Liver (tissue), 9 donors: Measurements from ENCODE around the gene TOB1. TPM values are rescaled to one million over a fixed set of nuclear protein-coding genes. Genes with fewer than 3 reads are reported as not detected.

ENCODE experiments used
- DNase-seq: peaks from one replicate; pipeline ENCODE4 v3.0.0-alpha.2; 2017; ENCODE audit warnings: low spot score
- H3K27ac ChIP-seq, 2 donors: one replicate each; pipeline ENCODE4 v1.7.0; 2013; ENCODE audit warnings: inconsistent platforms in 2 of 2, low read length in 2 of 2, control low read depth in 1 of 2, low read depth in 1 of 2, mild to moderate bottlenecking in 1 of 2
- H3K27me3 ChIP-seq, 4 donors: one replicate each; pipeline versions ENCODE4 v1.6.1 to v1.7.0; 2013; ENCODE audit warnings: low read length in 3 of 4, inconsistent platforms in 1 of 4, mild to moderate bottlenecking in 1 of 4, moderate library complexity in 1 of 4; ENCODE audit not compliant: control insufficient read depth in 4 of 4, insufficient read depth in 4 of 4
- H3K36me3 ChIP-seq, 4 donors: one replicate each; pipeline versions ENCODE4 v1.6.1 to v1.7.0; 2013; ENCODE audit warnings: low read length in 3 of 4, mild to moderate bottlenecking in 3 of 4, low read depth in 1 of 4, moderate library complexity in 1 of 4; ENCODE audit not compliant: control insufficient read depth in 4 of 4, insufficient read depth in 3 of 4
- H3K4me1 ChIP-seq, 4 donors: one replicate each; pipeline versions ENCODE4 v1.6.1 to v1.7.0; 2013; ENCODE audit warnings: low read length in 3 of 4, mild to moderate bottlenecking in 3 of 4, moderate library complexity in 1 of 4; ENCODE audit not compliant: control insufficient read depth in 4 of 4, insufficient read depth in 4 of 4
- H3K4me3 ChIP-seq, 3 donors: one replicate each; pipeline versions ENCODE4 v1.6.1 to v1.7.0; 2013; ENCODE audit warnings: low read length in 3 of 3, control low read depth in 1 of 3, low read depth in 1 of 3, mild to moderate bottlenecking in 1 of 3
- H3K9ac ChIP-seq, 2 donors: one replicate each; pipeline ENCODE4 v1.7.0; 2013; ENCODE audit warnings: low read length in 2 of 2, mild to moderate bottlenecking in 2 of 2, moderate library complexity in 2 of 2, control low read depth in 1 of 2, low read depth in 1 of 2
- H3K9me3 ChIP-seq, 4 donors: one replicate each; pipeline versions ENCODE4 v1.6.1 to v1.7.0; 2013; ENCODE audit warnings: low read length in 3 of 4; ENCODE audit not compliant: control insufficient read depth in 4 of 4
- ATF3 ChIP-seq: IDR thresholded peaks from 2 replicates; pipeline ENCODE4 v1.6.1; 2016; ENCODE audit warnings: antibody characterized with exemption
- FOXA1 ChIP-seq: IDR thresholded peaks from 2 replicates; pipeline ENCODE4 v1.6.1; 2016; ENCODE audit warnings: antibody characterized with exemption
- GABPA ChIP-seq, 2 donors: IDR thresholded peaks in 1 of 2; conservative IDR thresholded peaks in 1 of 2; 2 replicates each; pipeline ENCODE4 v1.6.1; 2016; ENCODE audit warnings: antibody characterized with exemption in 2 of 2, mild to moderate bottlenecking in 1 of 2, moderate library complexity in 1 of 2
- HNF4A ChIP-seq, 2 donors: conservative IDR thresholded peaks; 2 replicates each; pipeline ENCODE4 v1.6.1; 2016; ENCODE audit warnings: antibody characterized with exemption in 2 of 2, mild to moderate bottlenecking in 2 of 2
- MAX ChIP-seq: IDR thresholded peaks from 2 replicates; pipeline ENCODE4 v1.6.1; 2016; ENCODE audit warnings: antibody characterized with exemption
- NR2F2 ChIP-seq: IDR thresholded peaks from 2 replicates; pipeline ENCODE4 v1.6.1; 2016; ENCODE audit warnings: antibody characterized with exemption
- RAD21 ChIP-seq, 2 donors: IDR thresholded peaks; 2 replicates each; pipeline ENCODE4 v1.6.1; 2016; ENCODE audit warnings: antibody characterized with exemption in 2 of 2, mild to moderate bottlenecking in 2 of 2
- REST ChIP-seq: IDR thresholded peaks from 2 replicates; pipeline ENCODE4 v1.6.1; 2016; ENCODE audit warnings: antibody characterized with exemption, mild to moderate bottlenecking
- RXRA ChIP-seq, 2 donors: IDR thresholded peaks; 2 replicates each; pipeline ENCODE4 v1.6.1; 2017 to 2018; ENCODE audit warnings: antibody characterized with exemption in 2 of 2, mild to moderate bottlenecking in 1 of 2
- SP1 ChIP-seq: IDR thresholded peaks from 2 replicates; pipeline ENCODE4 v1.6.1; 2018; ENCODE audit warnings: antibody characterized with exemption, mild to moderate bottlenecking
- YY1 ChIP-seq: IDR thresholded peaks from 2 replicates; pipeline ENCODE4 v1.6.1; 2016; ENCODE audit warnings: antibody characterized with exemption, mild to moderate bottlenecking
- WGBS: extraction: QIAGEN DNeasy Blood & Tissue Kit; methylation state at CpG from one replicate; pipeline ENCODE4 v1.1.7; 2013; 5-methylcytosine and 5-hydroxymethylcytosine counted together
- polyA plus RNA-seq, 2 donors: library from polyadenylated mRNA; stranded (reverse) in 1 of 2; unstranded in 1 of 2; fragments of 200-250 nt in 1 of 2; fragments of >200 nt in 1 of 2; fragmentation: Nextera tagmentation in 1 of 2; extraction: Ambion mirVana in 1 of 2; gene quantifications; one replicate each; pipeline versions ENCODE4 v1.2.1 to v1.2.3, GENCODE V29; 2013 to 2015
- total RNA-seq, 2 donors: library from RNA; depleted of rRNA; stranded (reverse); fragments of >200 nt; gene quantifications; one replicate each; pipeline ENCODE4 v1.2.3, GENCODE V29; 2014
- TF ChIP-seq, protein P1 (sequence below): IDR thresholded peaks from 2 replicates; pipeline ENCODE4 v1.6.1; 2016; ENCODE audit warnings: antibody characterized with exemption
- donor health status: healthy.
- donor health status: healthy.
- donor health status: healthy.
- donor health status: healthy.
- donor health status: healthy.

The TOB1 gene
- total and polyA plus RNA-seq, 4 donors, result 10.2 to 132 (median 37.8) TPM

DNA sequence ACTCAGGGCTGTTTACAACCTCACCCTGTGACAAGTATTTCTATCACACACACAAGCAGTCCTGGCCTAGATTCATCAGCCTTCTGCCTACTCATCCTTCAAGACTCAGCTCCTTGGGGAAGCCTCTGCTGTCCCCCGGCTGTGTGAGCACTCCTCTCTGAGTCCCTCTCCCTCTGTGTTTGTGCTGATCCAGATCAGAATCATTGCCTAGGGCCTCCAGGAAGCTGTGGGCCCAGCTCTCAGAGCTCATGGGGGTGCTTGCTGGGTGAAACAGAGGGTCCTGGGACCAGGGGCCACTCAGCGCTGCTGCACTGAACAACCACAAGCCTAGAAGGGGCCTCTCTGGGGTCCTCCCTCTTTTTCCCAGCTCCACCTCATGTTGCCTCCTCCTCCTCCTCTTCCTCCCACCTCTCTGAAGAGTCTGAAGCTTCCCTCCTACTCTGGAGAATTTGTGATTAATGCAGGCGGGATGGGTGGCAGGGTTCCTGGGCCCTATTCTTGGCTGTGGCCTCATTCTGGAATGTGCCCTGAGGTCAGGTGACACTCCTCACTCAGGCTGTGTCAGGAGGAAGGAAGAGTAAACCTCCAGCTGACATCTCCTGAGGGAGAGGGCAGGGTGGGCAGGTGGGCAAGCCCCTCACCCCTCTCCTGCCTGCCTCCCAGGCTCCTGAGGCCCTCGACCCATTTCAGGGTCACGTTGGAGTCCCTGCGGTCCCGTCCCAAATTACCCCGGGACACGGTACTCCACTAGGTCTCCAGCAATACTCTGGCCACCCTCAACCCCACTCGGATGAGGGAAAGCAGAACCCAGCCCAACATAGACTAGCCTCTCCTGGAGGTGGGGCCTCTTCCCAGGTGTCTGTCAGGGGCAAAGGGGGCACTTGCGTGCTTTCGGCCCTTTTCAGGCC, 20.7 kb downstream of the TOB1 start:
- H3K4me1 ChIP-seq, result no peaks in the 10 kb centered on the region

DNA sequence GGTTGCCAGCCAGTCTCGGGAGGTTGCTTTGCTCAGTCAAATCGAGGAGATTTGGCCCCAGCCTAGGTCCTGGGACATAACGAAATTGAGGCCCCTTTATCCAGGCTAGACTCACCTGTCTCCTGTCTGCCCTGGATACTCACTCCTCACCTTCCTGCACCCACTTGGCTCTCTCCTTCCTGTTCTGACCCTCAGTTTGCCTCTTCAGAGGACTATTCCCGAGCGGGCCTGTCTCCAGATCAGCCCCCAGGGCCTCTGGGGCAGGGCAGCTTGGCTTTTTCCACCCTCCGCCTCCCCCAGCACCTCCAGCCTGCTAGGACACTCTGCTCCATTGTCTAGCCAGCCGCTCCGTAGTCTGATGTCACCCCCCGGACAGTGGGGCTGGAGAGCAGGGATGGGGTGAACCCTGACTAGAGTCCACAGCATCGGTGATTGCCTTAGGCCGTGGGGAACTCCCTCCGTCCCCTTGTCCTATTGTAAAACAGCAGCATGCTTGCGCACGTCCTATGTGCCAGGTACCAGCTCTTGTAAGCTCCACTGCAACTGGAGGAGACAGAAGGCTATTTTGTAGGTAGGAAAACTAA, 21.9 kb downstream of the TOB1 start:
- WGBS, result 92% methylated on average over 14 of the region's 14 CpGs
- Histone ChIP-seq H3K4me1 (no peaks in the 10 kb centered on the region), H3K27me3 (no peaks in the 10 kb centered on the region), H3K27ac (no peak overlapping the region), H3K36me3 (no peaks in the 10 kb centered on the region), H3K4me3 (no peak overlapping the region), H3K9ac (no peak overlapping the region), H3K9me3 (no peaks in the 10 kb centered on the region)
- TF ChIP-seq FOXA1 (no peak), YY1 (no peak), NR2F2 (no peak), RXRA (IDR thresholded peaks at IDR 0.05) (no peak), RAD21 (IDR thresholded peaks at IDR 0.05) (no peak), GABPA (IDR thresholded peaks at IDR 0.05 in 1 of 2, conservative IDR thresholded peaks at IDR 0.05 in 1 of 2) (no peak), SP1 (no peak), REST (no peak)
- DNase-seq, result no peak

More for the DNA sequence above, 20.7 kb downstream of the TOB1 start:
- Histone ChIP-seq H3K27ac (no peak overlapping the region), H3K9ac (no peak overlapping the region), H3K9me3 (no peaks in the 10 kb centered on the region), H3K27me3 (no peaks in the 10 kb centered on the region), H3K36me3 (no peaks in the 10 kb centered on the region), H3K4me3 (no peak overlapping the region)
- 91% methylated on average over 12 of the region's 12 CpGs for WGBS
- no peak for TF ChIP-seq FOXA1
- TF ChIP-seq, protein P1, sequence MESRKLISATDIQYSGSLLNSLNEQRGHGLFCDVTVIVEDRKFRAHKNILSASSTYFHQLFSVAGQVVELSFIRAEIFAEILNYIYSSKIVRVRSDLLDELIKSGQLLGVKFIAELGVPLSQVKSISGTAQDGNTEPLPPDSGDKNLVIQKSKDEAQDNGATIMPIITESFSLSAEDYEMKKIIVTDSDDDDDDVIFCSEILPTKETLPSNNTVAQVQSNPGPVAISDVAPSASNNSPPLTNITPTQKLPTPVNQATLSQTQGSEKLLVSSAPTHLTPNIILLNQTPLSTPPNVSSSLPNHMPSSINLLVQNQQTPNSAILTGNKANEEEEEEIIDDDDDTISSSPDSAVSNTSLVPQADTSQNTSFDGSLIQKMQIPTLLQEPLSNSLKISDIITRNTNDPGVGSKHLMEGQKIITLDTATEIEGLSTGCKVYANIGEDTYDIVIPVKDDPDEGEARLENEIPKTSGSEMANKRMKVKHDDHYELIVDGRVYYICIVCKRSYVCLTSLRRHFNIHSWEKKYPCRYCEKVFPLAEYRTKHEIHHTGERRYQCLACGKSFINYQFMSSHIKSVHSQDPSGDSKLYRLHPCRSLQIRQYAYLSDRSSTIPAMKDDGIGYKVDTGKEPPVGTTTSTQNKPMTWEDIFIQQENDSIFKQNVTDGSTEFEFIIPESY, result no peak
- no peak for TF ChIP-seq HNF4A (conservative IDR thresholded peaks at IDR 0.05)
- no peak for TF ChIP-seq ATF3
- TF ChIP-seq GABPA (IDR thresholded peaks at IDR 0.05 in 1 of 2, conservative IDR thresholded peaks at IDR 0.05 in 1 of 2), result no peak
- no peak for TF ChIP-seq MAX
- TF ChIP-seq RAD21 (IDR thresholded peaks at IDR 0.05), result no peak
- DNase-seq, result no peak
